K562 (cell line): ENCODE data around the gene PTPRG. TPM values are rescaled to one million over a fixed set of nuclear protein-coding genes. Genes with fewer than 3 reads are reported as not detected.

Experiments
- ATAC-seq: fragments of 200-7000 bp; cut with Tn5 transposase; 3 replicates; pipeline ENCODE4 v1.9.1; 2020; ENCODE audit warnings: moderate library complexity
- BruUV-seq: library from RNA; stranded (reverse); fragments of 400-500 nt; replicated peaks from 2 replicates; lab custom pipeline; 2021; lab: Mats Ljungman, UMichigan
- CTCF ChIA-PET: fragments of 300-600 bp; formaldehyde crosslinking; extraction: SDS; loops from one replicate; lab custom pipeline; 2021; ENCODE audit warnings: low intra/inter-chr PET ratio; lab: Yijun Ruan, JAX
- POLR2A ChIA-PET: fragments of 300-600, 350-650 bp; sonication (Branson Sonifier 250); formaldehyde crosslinking; extraction: SDS; loops from one replicate; lab custom pipeline; 2021; ENCODE audit warnings: antibody characterized with exemption, inconsistent platforms; lab: Yijun Ruan, JAX
- DNase-seq, 4 experiments: peaks; one replicate each; pipeline versions ENCODE4 v3.0.0 to v3.0.0-alpha.2; 2011 to 2018; ENCODE audit warnings: low spot score in 3 of 4, mixed read lengths in 3 of 4; ENCODE audit errors: extremely low read depth in 1 of 4
- FAIRE-seq: peaks from 2 replicates; lab custom pipeline; 2011; peaks lifted over from hg19 to GRCh38; lab: Jason Lieb, UNC
- H2AFZ ChIP-seq: 2 replicates; pipeline ENCODE4 v1.6.0; 2011; ENCODE audit warnings: low read depth, low read length, control low read depth, inconsistent platforms
- H3K27ac ChIP-seq: fragments of 200-600 bp; 3 replicates; pipeline ENCODE4 v1.8.0; 2011; ENCODE audit warnings: low read depth, mild to moderate bottlenecking, control low read depth, inconsistent platforms, low read length, moderate library complexity, mixed read lengths; ENCODE audit errors: extremely low read depth
- H3K27me3 ChIP-seq, 2 experiments: fragments of 300-600 bp in 1 of 2; 2 replicates in 1 of 2; 3 replicates in 1 of 2; pipeline versions ENCODE4 v1.6.0 to v1.8.0; 2011; ENCODE audit warnings: inconsistent platforms in 2 of 2, low read length in 2 of 2, mild to moderate bottlenecking in 1 of 2, mixed read lengths in 1 of 2, moderate library complexity in 1 of 2; ENCODE audit not compliant: control insufficient read depth in 2 of 2, insufficient read depth in 2 of 2
- H3K36me3 ChIP-seq: fragments of 300-600 bp; 3 replicates; pipeline ENCODE4 v1.8.0; 2011; ENCODE audit warnings: mild to moderate bottlenecking, low read length, inconsistent platforms; ENCODE audit not compliant: control insufficient read depth, insufficient read depth
- H3K4me1 ChIP-seq, 2 experiments: fragments of 200-600 bp in 1 of 2; replicated peaks in 1 of 2; 2 replicates in 1 of 2; 3 replicates in 1 of 2; pipeline versions ENCODE4 v1.5.1 to v1.8.0; 2011; ENCODE audit warnings: inconsistent platforms in 2 of 2, low read length in 2 of 2, mild to moderate bottlenecking in 1 of 2, mixed read lengths in 1 of 2, moderate library complexity in 1 of 2; ENCODE audit not compliant: control insufficient read depth in 2 of 2, insufficient read depth in 2 of 2
- H3K4me2 ChIP-seq: 2 replicates; pipeline ENCODE4 v1.6.1; 2011; ENCODE audit warnings: low read length, control low read depth, inconsistent platforms, mixed read lengths; ENCODE audit not compliant: insufficient read depth
- H3K4me3 ChIP-seq: fragments of 200-600 bp; sonication (generic), shearing (Covaris generic); 2 replicates; pipeline ENCODE4 v1.5.1; 2016; ENCODE audit warnings: control low read depth, inconsistent platforms
- H3K79me2 ChIP-seq: fragments of 200-600 bp; 3 replicates; pipeline ENCODE4 v1.8.0; 2011; ENCODE audit warnings: low read length, inconsistent platforms; ENCODE audit not compliant: control insufficient read depth, insufficient read depth
- H3K9ac ChIP-seq, 2 experiments: 2 replicates each; pipeline versions ENCODE4 v1.6.0 to v1.6.1; 2011; ENCODE audit warnings: low read depth in 2 of 2, low read length in 2 of 2, control low read depth in 1 of 2, inconsistent platforms in 1 of 2, mild to moderate bottlenecking in 1 of 2, mixed read lengths in 1 of 2; ENCODE audit not compliant: insufficient read depth in 1 of 2
- H3K9me1 ChIP-seq: one replicate; pipeline ENCODE4 v1.6.0; 2011; ENCODE audit warnings: inconsistent platforms, mild to moderate bottlenecking, low read length, moderate library complexity; ENCODE audit not compliant: control insufficient read depth, insufficient read depth
- H3K9me3 ChIP-seq: replicated peaks from 2 replicates; pipeline ENCODE4 v1.5.1; 2011; ENCODE audit warnings: low read depth, low read length, inconsistent platforms; ENCODE audit not compliant: control insufficient read depth, insufficient read depth
- H4K20me1 ChIP-seq: replicated peaks from 2 replicates; pipeline ENCODE4 v1.6.1; 2011; ENCODE audit warnings: low read length, inconsistent platforms, mixed read lengths; ENCODE audit not compliant: control insufficient read depth, insufficient read depth
- ARID1B ChIP-seq: fragments of 450-650 bp; IDR thresholded peaks from 2 replicates; pipeline ENCODE4 v1.6.1; 2016; ENCODE audit warnings: antibody characterized with exemption, mild to moderate bottlenecking, inconsistent platforms
- CEBPB ChIP-seq: fragments of 450-650 bp; IDR thresholded peaks from 2 replicates; pipeline ENCODE4 v1.6.1; 2016; ENCODE audit warnings: missing genetic modification characterization, missing compliant biosample characterization
- CEBPG ChIP-seq, 3 experiments: fragments of 200-800 bp in 1 of 3; sonication (Bioruptor generic) in 1 of 3; sonication (generic) in 1 of 3; formaldehyde crosslinking in 1 of 3; IDR thresholded peaks in 2 of 3; conservative IDR thresholded peaks in 1 of 3; 2 replicates each; pipeline versions ENCODE4 v1.6.1 to v1.8.0; 2016 to 2022; ENCODE audit warnings: missing compliant biosample characterization in 2 of 3, missing genetic modification characterization in 2 of 3, mild to moderate bottlenecking in 1 of 3, missing genetic modification reagents in 1 of 3
- NFIC ChIP-seq: fragments of 450-650 bp; IDR thresholded peaks from 2 replicates; pipeline ENCODE4 v1.6.1; 2017; ENCODE audit warnings: mild to moderate bottlenecking, inconsistent platforms
- SLC30A9 ChIP-seq: fragments of 250-450 bp; sonication (Bioruptor Pico); IDR thresholded peaks from 2 replicates; pipeline ENCODE4 v1.8.0; 2022; ENCODE audit warnings: mild to moderate bottlenecking, moderate library complexity
- TGIF2 ChIP-seq: sonication (generic); formaldehyde crosslinking; IDR thresholded peaks from 2 replicates; pipeline ENCODE4 v1.8.1; 2022; ENCODE audit warnings: mild to moderate bottlenecking, missing genetic modification reagents, moderate library complexity
- WGBS: fragments of 100-300 bp; shearing (Covaris generic); methylation state at CpG from one replicate; pipeline ENCODE4 v1.1.6; 2016; ENCODE audit warnings: low coverage, mixed read lengths; ENCODE audit not compliant: insufficient coverage; ENCODE audit errors: missing lambda C conversion rate; 5-methylcytosine and 5-hydroxymethylcytosine counted together
- in situ Hi-C: fragments of 300-500 bp; cut with MboI; formaldehyde crosslinking; loops from 4 replicates; pipeline ENCODE4 v1.15.0; 2018; ENCODE audit warnings: inconsistent platforms, mixed read lengths
- intact Hi-C: fragments of 100-400 bp; cut with micrococcal nuclease; formaldehyde crosslinking; loops from 2 replicates; pipeline ENCODE4 v1.14.2; 2022
- polyA plus RNA-seq, 8 experiments: library from polyadenylated mRNA; depleted of rRNA in 4 of 8; stranded (reverse) in 5 of 8; unstranded in 3 of 8; fragments of >200 nt; fragmentation: Nextera tagmentation in 2 of 8; fragmentation: Illumina TruSeq in 1 of 8; extraction: Ambion mirVana in 2 of 8; extraction: Trizol in 1 of 8; gene quantifications; 2 replicates each; pipeline versions ENCODE4 v1.2.1 to v1.2.3, GENCODE V29; 2011 to 2014; ENCODE audit warnings: inconsistent platforms in 1 of 8, missing spikeins in 1 of 8
- total RNA-seq, 7 experiments: library from RNA; depleted of rRNA in 6 of 7; stranded (reverse); fragments of >200 nt in 6 of 7; fragmentation: Illumina TruSeq in 2 of 7; extraction: Trizol in 2 of 7; gene quantifications; 2 replicates each; pipeline versions ENCODE4 v1.2.1 to v1.2.3, GENCODE V29; 2011 to 2021; ENCODE audit warnings: low replicate concordance in 1 of 7
- TF ChIP-seq, protein P1 (sequence below): fragments of 150-350 bp; conservative IDR thresholded peaks from 2 replicates; pipeline ENCODE4 v1.6.1; 2014; ENCODE audit warnings: low read length

Gene PTPRG
- total and polyA plus RNA-seq, 9 of the 15 experiments (the other 6 are each of a cell fraction or from before 2014, with no cell fraction given), result 0.16 TPM; not detected in 8

DNA sequence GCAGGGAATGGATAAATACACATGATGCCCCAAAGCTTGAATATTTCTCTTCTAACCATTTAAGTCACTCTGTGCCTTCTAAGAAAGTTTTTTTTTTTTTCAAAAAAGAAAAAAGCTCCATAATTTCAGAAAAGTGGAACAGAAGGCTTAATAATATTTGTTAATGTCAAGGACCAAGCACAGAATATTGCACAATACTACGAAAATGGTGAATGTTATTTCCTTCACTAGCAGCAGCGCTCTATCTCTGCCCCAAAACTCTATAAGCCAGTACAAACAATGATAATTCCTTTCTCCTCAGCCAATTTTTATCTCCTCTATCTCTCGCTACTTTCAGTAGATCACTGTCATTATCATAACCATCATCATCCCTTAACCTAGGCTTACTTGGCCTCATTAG lies 739.2 kb downstream of the PTPRG start:
- POLR2A ChIA-PET, result no interaction called here
- H3K4me3 ChIP-seq, result no peak overlapping the region
- H4K20me1 ChIP-seq, result no peaks in the 10 kb centered on the region
- no peak for DNase-seq
- no peaks in the 10 kb centered on the region for H3K4me1 ChIP-seq
- H3K9me1 ChIP-seq, result no peaks in the 10 kb centered on the region
- H3K79me2 ChIP-seq, result no peaks in the 10 kb centered on the region
- CTCF ChIA-PET, result no interaction called here
- TF ChIP-seq ARID1B, result no peak
- TF ChIP-seq SLC30A9 (CRISPR knock-in tag), result no peak
- TF ChIP-seq, protein P1, sequence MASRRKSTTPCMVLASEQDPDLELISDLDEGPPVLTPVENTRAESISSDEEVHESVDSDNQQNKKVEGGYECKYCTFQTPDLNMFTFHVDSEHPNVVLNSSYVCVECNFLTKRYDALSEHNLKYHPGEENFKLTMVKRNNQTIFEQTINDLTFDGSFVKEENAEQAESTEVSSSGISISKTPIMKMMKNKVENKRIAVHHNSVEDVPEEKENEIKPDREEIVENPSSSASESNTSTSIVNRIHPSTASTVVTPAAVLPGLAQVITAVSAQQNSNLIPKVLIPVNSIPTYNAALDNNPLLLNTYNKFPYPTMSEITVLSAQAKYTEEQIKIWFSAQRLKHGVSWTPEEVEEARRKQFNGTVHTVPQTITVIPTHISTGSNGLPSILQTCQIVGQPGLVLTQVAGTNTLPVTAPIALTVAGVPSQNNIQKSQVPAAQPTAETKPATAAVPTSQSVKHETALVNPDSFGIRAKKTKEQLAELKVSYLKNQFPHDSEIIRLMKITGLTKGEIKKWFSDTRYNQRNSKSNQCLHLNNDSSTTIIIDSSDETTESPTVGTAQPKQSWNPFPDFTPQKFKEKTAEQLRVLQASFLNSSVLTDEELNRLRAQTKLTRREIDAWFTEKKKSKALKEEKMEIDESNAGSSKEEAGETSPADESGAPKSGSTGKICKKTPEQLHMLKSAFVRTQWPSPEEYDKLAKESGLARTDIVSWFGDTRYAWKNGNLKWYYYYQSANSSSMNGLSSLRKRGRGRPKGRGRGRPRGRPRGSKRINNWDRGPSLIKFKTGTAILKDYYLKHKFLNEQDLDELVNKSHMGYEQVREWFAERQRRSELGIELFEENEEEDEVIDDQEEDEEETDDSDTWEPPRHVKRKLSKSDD, result no peak
- TF ChIP-seq NFIC, result no peak
- TF ChIP-seq TGIF2 (CRISPR knock-in tag), result no peak
- TF ChIP-seq CEBPG (CRISPR knock-in tag; IDR thresholded peaks at IDR 0.05), result no peak
- TF ChIP-seq CEBPG (tag; conservative IDR thresholded peaks at IDR 0.05 in 1 of 2, IDR thresholded peaks at IDR 0.05 in 1 of 2), result peak in 1 of 2 experiments; percentile 39; a peak in 1 of 4 replicates
- peak; percentile 36; the same call in 1 of the 2 replicates for TF ChIP-seq CEBPB (tag)
- intact Hi-C loops (no loop called here), in situ Hi-C loops (no loop called here)
- no TSS peak for BruUV-seq
- H3K27ac ChIP-seq, result no peak overlapping the region
- ATAC-seq, result no peak
- no peak overlapping the region for H2AFZ ChIP-seq
- no peaks in the 10 kb centered on the region for H3K36me3 ChIP-seq
- no peaks in the 10 kb centered on the region for H3K27me3 ChIP-seq
- no peak overlapping the region for H3K9ac ChIP-seq
- no peaks in the 10 kb centered on the region for H3K9me3 ChIP-seq
- no peak for FAIRE-seq
- no peak overlapping the region for H3K4me2 ChIP-seq
- 2% methylated on average over 3 of the region's 3 CpGs for WGBS
